GM12878 (cell line): ENCODE measurements around the gene ITPR2.

ENCODE experiments used
- POLR2AphosphoS5 ChIP-seq: IDR thresholded peaks from 2 replicates; pipeline ENCODE4 v1.6.1; 2011; ENCODE audit warnings: mild to moderate bottlenecking, low read length, inconsistent platforms
- TF ChIP-seq, protein P1 (sequence below), 3 experiments: IDR thresholded peaks in 2 of 3; conservative IDR thresholded peaks in 1 of 3; 2 replicates each; pipeline ENCODE4 v1.5.1; 2011; ENCODE audit warnings: low read depth in 3 of 3, low read length in 3 of 3, mild to moderate bottlenecking in 3 of 3, control low read depth in 2 of 3, moderate library complexity in 2 of 3, inconsistent platforms in 1 of 3, mixed read lengths in 1 of 3; ENCODE audit not compliant: control insufficient read depth in 2 of 3, insufficient read depth in 1 of 3; ENCODE audit errors: extremely low read depth in 1 of 3

DNA sequence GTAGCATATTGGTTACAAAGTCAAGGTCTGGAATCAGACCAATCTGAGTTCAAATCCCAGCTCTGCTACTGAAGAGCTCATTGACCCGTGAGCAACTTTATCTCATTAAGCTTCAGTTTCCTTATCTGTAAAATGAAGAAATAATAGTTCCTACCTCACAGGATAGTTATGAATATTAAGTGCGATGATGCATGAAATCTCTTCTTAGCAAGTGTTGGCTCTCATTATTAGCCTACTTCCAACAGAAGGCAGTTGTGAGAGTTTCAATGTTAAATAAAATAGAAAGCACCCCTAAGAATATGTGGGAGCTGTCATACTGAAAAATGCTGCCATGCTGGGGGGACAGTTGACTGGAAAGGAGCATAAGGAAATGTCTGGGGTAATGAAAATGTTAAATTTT, 39.0 kb upstream of the ITPR2 start:
- TF ChIP-seq, protein P1, sequence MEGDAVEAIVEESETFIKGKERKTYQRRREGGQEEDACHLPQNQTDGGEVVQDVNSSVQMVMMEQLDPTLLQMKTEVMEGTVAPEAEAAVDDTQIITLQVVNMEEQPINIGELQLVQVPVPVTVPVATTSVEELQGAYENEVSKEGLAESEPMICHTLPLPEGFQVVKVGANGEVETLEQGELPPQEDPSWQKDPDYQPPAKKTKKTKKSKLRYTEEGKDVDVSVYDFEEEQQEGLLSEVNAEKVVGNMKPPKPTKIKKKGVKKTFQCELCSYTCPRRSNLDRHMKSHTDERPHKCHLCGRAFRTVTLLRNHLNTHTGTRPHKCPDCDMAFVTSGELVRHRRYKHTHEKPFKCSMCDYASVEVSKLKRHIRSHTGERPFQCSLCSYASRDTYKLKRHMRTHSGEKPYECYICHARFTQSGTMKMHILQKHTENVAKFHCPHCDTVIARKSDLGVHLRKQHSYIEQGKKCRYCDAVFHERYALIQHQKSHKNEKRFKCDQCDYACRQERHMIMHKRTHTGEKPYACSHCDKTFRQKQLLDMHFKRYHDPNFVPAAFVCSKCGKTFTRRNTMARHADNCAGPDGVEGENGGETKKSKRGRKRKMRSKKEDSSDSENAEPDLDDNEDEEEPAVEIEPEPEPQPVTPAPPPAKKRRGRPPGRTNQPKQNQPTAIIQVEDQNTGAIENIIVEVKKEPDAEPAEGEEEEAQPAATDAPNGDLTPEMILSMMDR (IDR thresholded peaks at IDR 0.05 in 2 of 3, conservative IDR thresholded peaks at IDR 0.05 in 1 of 3; ENCODE audit: control insufficient read depth in 2 of 3, extremely low read depth in 1 of 3, insufficient read depth in 1 of 3, low read depth in 3 of 3, low read length in 3 of 3) = no peak
- no peak for TF ChIP-seq POLR2AphosphoS5
